ENCODE results near the gene CTPS1. TPM values are rescaled to one million over a fixed set of nuclear protein-coding genes. Genes with fewer than 3 reads are reported as not detected.

The CTPS1 gene
- total RNA-seq, 1 experiment from 2014 or later, result 139 TPM

DNA sequence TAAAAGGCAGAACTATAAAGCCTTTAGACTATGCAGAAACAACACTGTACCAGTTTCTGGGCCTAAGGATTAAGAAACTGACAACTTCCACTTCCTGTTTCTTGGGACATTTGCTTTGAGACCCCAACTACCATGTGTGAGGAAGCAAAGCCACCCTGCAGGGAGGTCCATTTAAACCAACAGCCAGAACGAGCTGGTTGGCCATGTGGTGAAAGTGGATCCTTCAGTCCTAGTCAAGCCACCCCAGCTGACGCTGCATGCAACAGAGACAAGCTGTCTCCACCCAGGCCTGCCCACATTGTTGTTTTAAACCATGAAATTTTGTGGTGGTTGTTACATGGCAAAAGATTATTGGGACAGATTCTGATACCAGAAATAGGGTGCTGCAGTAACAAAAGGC, 73.8 kb downstream of the CTPS1 start:
- BruUV-seq (replicated peaks), result no TSS peak
- Histone ChIP-seq H3K27ac (ENCODE audit: low read depth, low read length, poor library complexity, severe bottlenecking) (no peak overlapping the region), H3K36me3 (ENCODE audit: insufficient read depth, low read length, poor library complexity, severe bottlenecking) (peaks cover 4% of the 10 kb centered on the region), H3K27me3 (replicated peaks; ENCODE audit: insufficient read depth, low read depth, low read length, poor library complexity) (no peaks in the 10 kb centered on the region), H3K4me3 (ENCODE audit: low read depth, low read length, poor library complexity, severe bottlenecking) (no peak overlapping the region), H3K4me1 (ENCODE audit: insufficient read depth, low read length, poor library complexity, severe bottlenecking) (no peaks in the 10 kb centered on the region), H3K9me3 (ENCODE audit: low read depth, low read length, poor library complexity, severe bottlenecking) (no peaks in the 10 kb centered on the region)
- DNase-seq (ENCODE audit: low spot score), result no peak
- ChIA-PET CTCF (no interaction called here), POLR2A (ENCODE audit: low non-redundant PET) (no interaction called here)
- TF ChIP-seq EZH2 (IDR thresholded peaks at IDR 0.05; ENCODE audit: borderline replicate concordance, low read depth, low read length, poor library complexity, severe bottlenecking), result no peak
- TF ChIP-seq, protein P1, sequence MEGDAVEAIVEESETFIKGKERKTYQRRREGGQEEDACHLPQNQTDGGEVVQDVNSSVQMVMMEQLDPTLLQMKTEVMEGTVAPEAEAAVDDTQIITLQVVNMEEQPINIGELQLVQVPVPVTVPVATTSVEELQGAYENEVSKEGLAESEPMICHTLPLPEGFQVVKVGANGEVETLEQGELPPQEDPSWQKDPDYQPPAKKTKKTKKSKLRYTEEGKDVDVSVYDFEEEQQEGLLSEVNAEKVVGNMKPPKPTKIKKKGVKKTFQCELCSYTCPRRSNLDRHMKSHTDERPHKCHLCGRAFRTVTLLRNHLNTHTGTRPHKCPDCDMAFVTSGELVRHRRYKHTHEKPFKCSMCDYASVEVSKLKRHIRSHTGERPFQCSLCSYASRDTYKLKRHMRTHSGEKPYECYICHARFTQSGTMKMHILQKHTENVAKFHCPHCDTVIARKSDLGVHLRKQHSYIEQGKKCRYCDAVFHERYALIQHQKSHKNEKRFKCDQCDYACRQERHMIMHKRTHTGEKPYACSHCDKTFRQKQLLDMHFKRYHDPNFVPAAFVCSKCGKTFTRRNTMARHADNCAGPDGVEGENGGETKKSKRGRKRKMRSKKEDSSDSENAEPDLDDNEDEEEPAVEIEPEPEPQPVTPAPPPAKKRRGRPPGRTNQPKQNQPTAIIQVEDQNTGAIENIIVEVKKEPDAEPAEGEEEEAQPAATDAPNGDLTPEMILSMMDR (conservative IDR thresholded peaks at IDR 0.05; ENCODE audit: low read depth, low read length), result no peak
- intact Hi-C loops (cut with micrococcal nuclease; ENCODE audit: unreplicated experiment), result no loop called here

DNA sequence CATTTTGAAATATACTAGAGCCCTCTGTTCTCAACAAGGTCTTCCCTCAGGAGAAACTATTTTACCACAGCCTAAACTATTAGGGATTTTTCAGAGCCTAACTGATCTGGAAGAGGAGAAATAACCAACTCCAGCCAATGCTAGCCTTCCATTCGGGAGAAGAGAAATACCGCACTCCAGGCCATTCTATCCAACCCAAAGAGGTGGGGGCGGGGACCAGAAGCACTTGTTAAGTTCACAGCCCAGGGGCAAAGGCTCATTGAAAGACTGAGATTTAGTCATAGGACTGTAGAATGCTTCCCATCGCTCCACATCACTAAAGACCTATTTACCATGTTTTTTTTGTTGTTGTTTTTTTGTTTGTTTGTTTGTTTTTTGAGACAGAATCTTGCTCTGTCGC, 77.4 kb downstream of the CTPS1 start:
- Histone ChIP-seq H3K36me3 (ENCODE audit: insufficient read depth, low read length, poor library complexity, severe bottlenecking) (peaks cover 3% of the 10 kb centered on the region), H3K27me3 (replicated peaks; ENCODE audit: insufficient read depth, low read depth, low read length, poor library complexity) (no peaks in the 10 kb centered on the region), H3K9me3 (ENCODE audit: low read depth, low read length, poor library complexity, severe bottlenecking) (no peaks in the 10 kb centered on the region), H3K4me1 (ENCODE audit: insufficient read depth, low read length, poor library complexity, severe bottlenecking) (no peaks in the 10 kb centered on the region), H3K27ac (ENCODE audit: low read depth, low read length, poor library complexity, severe bottlenecking) (no peak overlapping the region), H3K4me3 (ENCODE audit: low read depth, low read length, poor library complexity, severe bottlenecking) (no peak overlapping the region)
- no TSS peak for BruUV-seq (replicated peaks)
- TF ChIP-seq EZH2 (IDR thresholded peaks at IDR 0.05; ENCODE audit: borderline replicate concordance, low read depth, low read length, poor library complexity, severe bottlenecking), result no peak
- TF ChIP-seq, protein P1 (conservative IDR thresholded peaks at IDR 0.05; ENCODE audit: low read depth, low read length), result no peak
- intact Hi-C loops (cut with micrococcal nuclease; ENCODE audit: unreplicated experiment), result no loop called here
- ChIA-PET CTCF (no interaction called here), POLR2A (ENCODE audit: low non-redundant PET) (no interaction called here)
- no peak for DNase-seq (ENCODE audit: low spot score)

Other genes starting within 250 kb of the CTPS1 start
- gene KCNQ4, start 195.9 kb upstream of the CTPS1 start, total RNA-seq (2021), result 0.62 and 1.4 TPM in 2 replicates
- gene CITED4, start 117.3 kb upstream of the CTPS1 start, total RNA-seq (2021), result 1.3 and 1.9 TPM in 2 replicates
- gene SLFNL1, start 42.0 kb downstream of the CTPS1 start, total RNA-seq (2021), result 0.37 and 0.39 TPM in 2 replicates